Chondrocyte (in vitro differentiated cells): ENCODE measurements around the gene USP2. TPM values are rescaled to one million over a fixed set of nuclear protein-coding genes. Genes with fewer than 3 reads are reported as not detected.
A peak's percentile ranks its signal among the peaks of the same experiment; 100 is the strongest.

ENCODE experiments used
- DNase-seq: peaks from one replicate; pipeline ENCODE4 v3.0.0; 2021; ENCODE audit warnings: mixed read lengths, low spot score
- H3K27ac Mint-ChIP-seq: one replicate; pipeline ENCODE4 v1.8.0; 2021; ENCODE audit warnings: mild to moderate bottlenecking, moderate library complexity, mixed read lengths; ENCODE audit not compliant: unreplicated experiment
- H3K27me3 Mint-ChIP-seq: 2 replicates; pipeline ENCODE4 v1.8.0; 2021; ENCODE audit warnings: low read depth, mixed read lengths
- H3K36me3 Mint-ChIP-seq: 2 replicates; pipeline ENCODE4 v1.8.0; 2021; ENCODE audit warnings: low read depth, mixed read lengths
- H3K4me1 Mint-ChIP-seq: 2 replicates; pipeline ENCODE4 v1.8.0; 2021; ENCODE audit warnings: low read depth, mild to moderate bottlenecking, mixed read lengths
- H3K4me3 Mint-ChIP-seq: one replicate; pipeline ENCODE4 v1.8.0; 2021; ENCODE audit warnings: mild to moderate bottlenecking, moderate library complexity, mixed read lengths; ENCODE audit not compliant: unreplicated experiment
- H3K9me3 Mint-ChIP-seq: 2 replicates; pipeline ENCODE4 v1.8.0; 2021; ENCODE audit warnings: low read depth, mixed read lengths
- total RNA-seq: library from RNA; stranded (reverse); gene quantifications from 3 replicates; pipeline ENCODE4 v1.2.1, GENCODE V29; 2021
- TF ChIP-seq, protein P1 (sequence below): fragments of 200-600 bp; sonication (generic); IDR thresholded peaks from 2 replicates; pipeline ENCODE4 v1.5.0; 2021; ENCODE audit warnings: antibody characterized with exemption, mild to moderate bottlenecking, moderate library complexity

Gene USP2
- total RNA-seq, 1 donor from 2014 or later: 4.1 TPM

DNA sequence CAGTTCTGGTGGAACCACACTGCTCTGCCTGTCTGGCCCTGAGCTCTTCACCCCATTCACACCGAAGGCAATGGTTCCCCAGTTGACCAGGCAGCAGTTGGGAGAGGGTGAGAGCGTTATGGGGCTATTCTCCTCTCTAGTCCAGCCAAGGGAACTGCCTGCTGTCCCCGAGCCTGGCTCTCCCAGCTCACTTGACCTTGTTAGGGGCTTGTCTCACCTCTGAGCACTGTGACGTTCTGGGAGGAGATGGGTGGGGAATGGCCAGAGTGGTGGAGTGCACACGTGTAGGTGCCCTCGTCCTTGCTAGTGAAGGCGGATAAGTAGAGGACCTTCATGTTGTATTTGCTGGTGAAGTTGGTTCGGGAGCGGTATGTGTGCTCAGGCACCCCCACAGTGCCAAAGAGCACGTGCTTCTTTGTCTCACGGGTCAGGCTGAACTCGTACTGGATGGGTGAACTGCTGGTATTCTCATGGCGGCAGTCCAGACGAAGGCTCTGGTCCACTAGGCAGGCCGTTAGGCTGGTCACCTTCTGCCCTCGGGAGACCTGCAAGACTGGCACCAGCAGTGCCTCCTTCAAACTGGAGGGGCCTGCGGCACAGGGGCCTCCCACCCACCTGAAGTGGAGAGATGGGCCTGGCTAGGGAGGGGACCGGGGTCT, 38.5 kb upstream of the USP2 start:
- no peak for DNase-seq
- Mint-ChIP-seq H3K9me3 (no peaks in the 10 kb centered on the region), H3K36me3 (peaks cover 12% of the 10 kb centered on the region), H3K4me3 (peak overlapping the region; percentile 99), H3K27me3 (no peaks in the 10 kb centered on the region), H3K27ac (peak overlapping the region; percentile 66), H3K4me1 (peaks cover 66% of the 10 kb centered on the region)
- TF ChIP-seq, protein P1, sequence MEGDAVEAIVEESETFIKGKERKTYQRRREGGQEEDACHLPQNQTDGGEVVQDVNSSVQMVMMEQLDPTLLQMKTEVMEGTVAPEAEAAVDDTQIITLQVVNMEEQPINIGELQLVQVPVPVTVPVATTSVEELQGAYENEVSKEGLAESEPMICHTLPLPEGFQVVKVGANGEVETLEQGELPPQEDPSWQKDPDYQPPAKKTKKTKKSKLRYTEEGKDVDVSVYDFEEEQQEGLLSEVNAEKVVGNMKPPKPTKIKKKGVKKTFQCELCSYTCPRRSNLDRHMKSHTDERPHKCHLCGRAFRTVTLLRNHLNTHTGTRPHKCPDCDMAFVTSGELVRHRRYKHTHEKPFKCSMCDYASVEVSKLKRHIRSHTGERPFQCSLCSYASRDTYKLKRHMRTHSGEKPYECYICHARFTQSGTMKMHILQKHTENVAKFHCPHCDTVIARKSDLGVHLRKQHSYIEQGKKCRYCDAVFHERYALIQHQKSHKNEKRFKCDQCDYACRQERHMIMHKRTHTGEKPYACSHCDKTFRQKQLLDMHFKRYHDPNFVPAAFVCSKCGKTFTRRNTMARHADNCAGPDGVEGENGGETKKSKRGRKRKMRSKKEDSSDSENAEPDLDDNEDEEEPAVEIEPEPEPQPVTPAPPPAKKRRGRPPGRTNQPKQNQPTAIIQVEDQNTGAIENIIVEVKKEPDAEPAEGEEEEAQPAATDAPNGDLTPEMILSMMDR: no peak

DNA sequence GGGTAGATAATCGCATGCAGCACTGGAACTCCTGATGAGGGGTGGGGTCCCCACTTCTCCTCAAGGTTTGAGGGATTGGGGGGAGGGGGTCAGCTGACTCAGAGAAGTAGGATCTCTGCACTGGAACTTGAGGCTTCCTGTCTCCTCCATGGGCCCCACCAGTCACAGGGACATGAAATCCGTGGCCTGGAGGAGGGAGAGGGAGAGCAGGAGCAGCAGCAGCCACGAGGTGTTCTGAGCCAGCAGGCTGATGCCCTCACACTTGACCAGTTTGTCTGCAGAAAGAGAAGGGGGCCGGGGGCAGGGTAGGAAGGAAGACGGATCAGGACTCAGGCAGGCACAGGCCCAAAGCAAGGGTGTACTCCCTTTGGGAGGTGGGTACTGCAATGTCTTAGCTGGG, 37.8 kb upstream of the USP2 start:
- DNase-seq: no peak
- H3K27ac Mint-ChIP-seq: peak overlapping the region; percentile 42
- H3K4me3 Mint-ChIP-seq: no peak overlapping the region
- peaks cover 66% of the 10 kb centered on the region for H3K4me1 Mint-ChIP-seq
- TF ChIP-seq, protein P1: no peak
- H3K9me3 Mint-ChIP-seq: peaks cover 5% of the 10 kb centered on the region
- no peaks in the 10 kb centered on the region for H3K27me3 Mint-ChIP-seq
- H3K36me3 Mint-ChIP-seq: peaks cover 12% of the 10 kb centered on the region

DNA sequence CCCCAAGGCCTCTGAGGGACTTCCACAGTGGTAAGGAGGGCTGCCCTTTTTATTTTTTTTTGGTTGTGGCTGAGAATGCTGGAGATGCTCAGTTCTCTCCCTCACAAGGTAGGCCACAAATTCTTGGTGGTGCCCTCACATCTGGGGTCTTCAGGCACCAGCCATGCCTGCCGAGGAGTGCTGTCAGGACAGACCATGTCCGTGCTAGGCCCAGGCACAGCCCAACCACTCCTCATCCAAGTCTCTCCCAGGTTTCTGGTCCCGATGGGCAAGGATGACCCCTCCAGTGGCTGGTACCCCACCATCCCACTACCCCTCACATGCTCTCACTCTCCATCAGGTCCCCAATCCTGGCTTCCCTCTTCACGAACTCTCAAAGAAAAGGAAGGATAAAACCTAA, 37.3 kb upstream of the USP2 start:
- Mint-ChIP-seq H3K9me3 (peaks cover 5% of the 10 kb centered on the region), H3K36me3 (peaks cover 12% of the 10 kb centered on the region), H3K27me3 (no peaks in the 10 kb centered on the region), H3K4me1 (peaks cover 66% of the 10 kb centered on the region), H3K4me3 (no peak overlapping the region), H3K27ac (peak overlapping the region; percentile 95)
- DNase-seq: no peak
- TF ChIP-seq, protein P1: no peak

DNA sequence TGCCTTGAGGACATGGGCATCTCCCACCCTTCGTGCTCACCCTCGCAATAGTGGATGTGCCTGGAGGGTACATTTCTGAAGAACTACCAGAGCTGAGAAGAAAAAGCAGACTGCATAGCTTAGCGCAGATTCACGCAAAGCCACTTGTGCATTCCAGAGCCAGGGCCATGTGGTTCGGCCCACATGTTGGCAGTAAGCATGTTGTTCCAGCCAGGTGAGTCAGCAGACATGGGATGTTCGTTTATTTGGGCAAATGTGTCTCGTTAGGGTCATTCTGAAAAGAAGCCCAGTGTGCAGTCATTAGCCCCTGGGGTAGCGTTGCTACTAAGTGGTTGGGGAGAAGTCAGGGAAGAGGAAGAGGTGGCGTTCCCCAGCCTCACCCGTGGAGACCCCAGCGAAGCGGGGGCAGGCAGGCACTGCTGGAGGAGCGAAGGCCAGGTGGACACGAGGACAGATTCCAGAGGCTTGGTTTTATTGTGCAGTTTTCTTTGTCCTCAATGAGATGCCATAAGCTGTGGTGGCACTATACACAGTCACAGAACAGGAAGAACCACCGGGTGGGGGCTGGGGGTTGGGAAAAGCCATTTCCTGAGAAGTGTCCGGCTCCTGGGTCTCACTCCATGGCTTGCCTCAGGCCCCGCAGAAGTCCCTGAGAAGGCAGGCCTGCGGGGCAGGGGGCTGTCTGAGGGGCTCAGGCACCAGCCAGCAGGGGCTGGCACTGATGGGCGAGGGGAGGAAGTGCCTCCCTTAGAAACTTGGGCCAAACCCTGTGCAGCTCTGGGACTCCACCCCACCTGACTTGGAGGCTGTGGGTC, 36.4 kb upstream of the USP2 start:
- Mint-ChIP-seq H3K9me3 (peaks cover 5% of the 10 kb centered on the region), H3K4me3 (peak overlapping the region; percentile 26), H3K27me3 (no peaks in the 10 kb centered on the region), H3K4me1 (peaks cover 62% of the 10 kb centered on the region), H3K36me3 (peaks cover 12% of the 10 kb centered on the region), H3K27ac (peak overlapping the region; percentile 95)
- DNase-seq: no peak
- TF ChIP-seq, protein P1: no peak

DNA sequence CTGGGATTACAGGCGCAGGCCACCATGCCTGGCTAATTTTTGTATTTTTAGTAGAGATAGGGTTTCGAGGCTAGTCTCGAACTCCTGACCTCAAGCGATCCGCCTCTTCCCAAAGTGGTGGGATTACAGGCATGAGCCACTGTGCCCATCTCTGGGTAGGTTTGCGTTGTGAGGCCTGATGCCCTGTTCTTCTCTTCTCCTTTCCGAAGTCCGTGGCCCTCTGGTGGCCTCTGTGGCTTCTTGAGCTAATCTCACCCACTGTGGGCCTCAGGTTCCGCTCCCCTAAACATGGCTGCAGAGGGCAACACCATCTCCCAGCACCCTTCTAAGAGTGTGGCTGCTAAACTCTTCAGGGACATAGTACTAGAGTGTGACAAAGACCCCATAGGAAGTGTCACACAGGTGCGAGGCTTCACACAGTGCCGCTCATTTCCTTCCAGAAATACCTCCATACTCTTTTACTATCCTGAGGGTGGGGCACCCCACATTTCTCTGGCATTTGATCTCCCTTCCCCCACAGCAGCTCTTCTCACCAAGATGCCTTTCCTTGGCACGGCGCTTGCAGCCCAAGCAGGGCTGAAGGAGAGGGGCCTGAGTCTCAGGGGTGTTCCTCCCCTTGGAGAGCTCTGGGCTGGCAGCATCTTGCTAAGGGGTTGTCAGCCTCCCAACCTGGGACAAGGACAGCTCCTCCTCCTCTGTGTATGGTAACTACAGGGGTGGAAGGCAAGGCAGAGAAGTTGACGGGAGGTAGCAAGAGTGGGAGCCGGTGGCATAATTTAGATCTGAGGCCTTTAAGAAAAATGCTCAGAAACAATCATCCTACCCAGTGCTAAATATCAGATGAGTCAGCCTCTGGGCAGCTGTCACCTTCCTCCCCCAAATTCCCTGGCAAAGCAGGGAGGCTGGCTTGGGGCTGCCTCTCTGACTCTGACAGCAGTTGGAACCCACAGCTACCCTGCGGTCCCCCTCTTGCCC, 35.4 kb upstream of the USP2 start:
- H3K4me1 Mint-ChIP-seq: peaks cover 54% of the 10 kb centered on the region
- TF ChIP-seq, protein P1: no peak
- no peaks in the 10 kb centered on the region for H3K27me3 Mint-ChIP-seq
- no peak for DNase-seq
- peak overlapping the region; percentile 95 for H3K27ac Mint-ChIP-seq
- H3K9me3 Mint-ChIP-seq: peaks cover 11% of the 10 kb centered on the region
- H3K4me3 Mint-ChIP-seq: no peak overlapping the region
- H3K36me3 Mint-ChIP-seq: peaks cover 16% of the 10 kb centered on the region
